Coronary artery (tissue), 2 donors: ENCODE data around the gene WDR74.

ENCODE experiments used
- DNase-seq: peaks from one replicate; pipeline ENCODE4 v3.0.0-alpha.2; 2017; ENCODE audit warnings: low spot score
- H3K27ac ChIP-seq, 2 donors: fragments of 200-600 bp; sonication (generic); one replicate each; pipeline ENCODE4 v1.5.1; 2016 to 2019
- H3K4me3 ChIP-seq: fragments of 200-600 bp; sonication (generic); 2 replicates; pipeline ENCODE4 v1.5.1; 2016; ENCODE audit warnings: mild to moderate bottlenecking, moderate library complexity
- TF ChIP-seq, protein P1 (sequence below): fragments of 200-600 bp; sonication (generic); IDR thresholded peaks from one replicate; pipeline ENCODE4 v1.5.1; 2019; ENCODE audit warnings: antibody characterized with exemption

Gene WDR74

DNA sequence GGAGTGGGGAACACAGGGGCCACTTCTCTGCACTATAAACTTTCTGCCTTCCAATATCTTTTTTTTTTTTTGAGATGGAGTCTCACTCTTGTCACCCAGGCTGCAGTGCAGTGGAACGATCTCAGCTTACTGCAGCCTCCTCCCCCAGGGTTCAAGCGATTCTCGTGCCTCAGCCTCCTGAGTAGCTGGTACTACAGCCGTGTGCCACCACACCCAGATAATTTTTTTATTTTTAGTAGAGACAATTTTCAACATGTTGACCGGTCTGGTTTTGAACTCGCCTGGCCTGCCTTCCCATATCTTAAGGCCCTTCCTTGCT is 43.0 kb upstream of the WDR74 start:
- no peak for DNase-seq
- peak overlapping the region; percentile 97 to 99 for H3K27ac ChIP-seq
- peak overlapping the region; percentile 91 for H3K4me3 ChIP-seq
- TF ChIP-seq, protein P1, sequence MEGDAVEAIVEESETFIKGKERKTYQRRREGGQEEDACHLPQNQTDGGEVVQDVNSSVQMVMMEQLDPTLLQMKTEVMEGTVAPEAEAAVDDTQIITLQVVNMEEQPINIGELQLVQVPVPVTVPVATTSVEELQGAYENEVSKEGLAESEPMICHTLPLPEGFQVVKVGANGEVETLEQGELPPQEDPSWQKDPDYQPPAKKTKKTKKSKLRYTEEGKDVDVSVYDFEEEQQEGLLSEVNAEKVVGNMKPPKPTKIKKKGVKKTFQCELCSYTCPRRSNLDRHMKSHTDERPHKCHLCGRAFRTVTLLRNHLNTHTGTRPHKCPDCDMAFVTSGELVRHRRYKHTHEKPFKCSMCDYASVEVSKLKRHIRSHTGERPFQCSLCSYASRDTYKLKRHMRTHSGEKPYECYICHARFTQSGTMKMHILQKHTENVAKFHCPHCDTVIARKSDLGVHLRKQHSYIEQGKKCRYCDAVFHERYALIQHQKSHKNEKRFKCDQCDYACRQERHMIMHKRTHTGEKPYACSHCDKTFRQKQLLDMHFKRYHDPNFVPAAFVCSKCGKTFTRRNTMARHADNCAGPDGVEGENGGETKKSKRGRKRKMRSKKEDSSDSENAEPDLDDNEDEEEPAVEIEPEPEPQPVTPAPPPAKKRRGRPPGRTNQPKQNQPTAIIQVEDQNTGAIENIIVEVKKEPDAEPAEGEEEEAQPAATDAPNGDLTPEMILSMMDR: no peak

DNA sequence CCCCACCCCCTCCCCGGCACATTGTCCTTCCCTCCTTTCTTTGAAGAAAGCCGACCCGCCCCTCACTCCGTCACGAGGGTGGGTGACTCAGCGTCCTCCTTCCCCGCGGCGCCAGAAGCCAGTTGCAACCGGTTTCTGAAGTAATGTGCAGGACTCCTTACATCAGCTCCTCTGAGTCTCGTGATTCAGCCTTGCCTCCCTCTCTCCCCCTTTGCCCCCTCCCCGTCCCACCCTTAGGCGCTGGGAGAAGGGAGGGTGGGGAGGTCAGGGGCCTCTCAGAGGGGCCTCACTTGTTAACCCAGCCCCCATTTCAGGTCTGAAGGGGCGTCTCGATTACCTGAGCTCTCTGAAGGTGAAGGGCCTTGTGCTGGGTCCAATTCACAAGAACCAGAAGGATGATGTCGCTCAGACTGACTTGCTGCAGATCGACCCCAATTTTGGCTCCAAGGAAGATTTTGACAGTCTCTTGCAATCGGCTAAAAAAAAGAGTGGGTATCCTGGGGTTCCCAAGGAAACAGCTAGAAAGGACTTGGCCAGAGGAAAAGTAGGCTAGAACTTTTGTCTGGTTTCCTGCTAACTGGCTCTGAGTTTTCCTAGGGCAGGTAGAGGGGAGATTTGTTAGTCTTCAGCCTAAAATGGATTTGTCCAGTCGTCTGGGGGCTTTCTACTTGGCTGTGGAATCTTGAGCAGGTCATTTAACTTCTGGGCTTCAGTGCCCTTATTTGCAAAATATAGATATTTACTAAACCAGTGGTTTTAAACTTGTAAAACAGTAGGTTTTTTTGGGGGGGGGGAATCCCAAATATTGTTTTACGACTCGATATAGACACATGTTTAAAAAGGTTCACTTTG is 42.4 kb upstream of the WDR74 start:
- DNase-seq: peak; percentile 99
- peak overlapping the region; percentile 91 for H3K4me3 ChIP-seq
- peak overlapping the region; percentile 97 to 99 for H3K27ac ChIP-seq
- TF ChIP-seq, protein P1: no peak

DNA sequence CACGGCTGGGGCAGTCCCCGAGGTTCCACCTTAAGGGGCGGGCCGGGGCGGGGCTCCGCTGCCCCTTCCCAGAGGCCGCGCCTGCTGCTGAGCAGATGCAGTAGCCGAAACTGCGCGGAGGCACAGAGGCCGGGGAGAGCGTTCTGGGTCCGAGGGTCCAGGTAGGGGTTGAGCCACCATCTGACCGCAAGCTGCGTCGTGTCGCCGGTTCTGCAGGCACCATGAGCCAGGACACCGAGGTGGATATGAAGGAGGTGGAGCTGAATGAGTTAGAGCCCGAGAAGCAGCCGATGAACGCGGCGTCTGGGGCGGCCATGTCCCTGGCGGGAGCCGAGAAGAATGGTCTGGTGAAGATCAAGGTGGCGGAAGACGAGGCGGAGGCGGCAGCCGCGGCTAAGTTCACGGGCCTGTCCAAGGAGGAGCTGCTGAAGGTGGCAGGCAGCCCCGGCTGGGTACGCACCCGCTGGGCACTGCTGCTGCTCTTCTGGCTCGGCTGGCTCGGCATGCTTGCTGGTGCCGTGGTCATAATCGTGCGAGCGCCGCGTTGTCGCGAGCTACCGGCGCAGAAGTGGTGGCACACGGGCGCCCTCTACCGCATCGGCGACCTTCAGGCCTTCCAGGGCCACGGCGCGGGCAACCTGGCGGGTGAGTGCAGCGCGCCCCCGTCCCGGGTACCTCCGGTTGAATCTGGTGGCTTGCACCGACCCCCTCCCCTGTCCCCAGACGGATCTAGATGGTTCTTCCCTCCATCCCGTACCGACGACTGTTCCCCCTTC is 41.6 kb upstream of the WDR74 start, which contains the start of gene SLC3A2:
Gene SLC3A2, plus strand, starts transcription at position 94 of the 776 bp plus-strand sequence. Its CDS starts 128 bp downstream, at position 222.
- Histone ChIP-seq H3K27ac (peak within 1 kb of the TSS; percentile 97 to 99), H3K4me3 (peak within 1 kb of the TSS; percentile 91)
- DNase-seq: no peak
- TF ChIP-seq, protein P1: peak; percentile 51

DNA sequence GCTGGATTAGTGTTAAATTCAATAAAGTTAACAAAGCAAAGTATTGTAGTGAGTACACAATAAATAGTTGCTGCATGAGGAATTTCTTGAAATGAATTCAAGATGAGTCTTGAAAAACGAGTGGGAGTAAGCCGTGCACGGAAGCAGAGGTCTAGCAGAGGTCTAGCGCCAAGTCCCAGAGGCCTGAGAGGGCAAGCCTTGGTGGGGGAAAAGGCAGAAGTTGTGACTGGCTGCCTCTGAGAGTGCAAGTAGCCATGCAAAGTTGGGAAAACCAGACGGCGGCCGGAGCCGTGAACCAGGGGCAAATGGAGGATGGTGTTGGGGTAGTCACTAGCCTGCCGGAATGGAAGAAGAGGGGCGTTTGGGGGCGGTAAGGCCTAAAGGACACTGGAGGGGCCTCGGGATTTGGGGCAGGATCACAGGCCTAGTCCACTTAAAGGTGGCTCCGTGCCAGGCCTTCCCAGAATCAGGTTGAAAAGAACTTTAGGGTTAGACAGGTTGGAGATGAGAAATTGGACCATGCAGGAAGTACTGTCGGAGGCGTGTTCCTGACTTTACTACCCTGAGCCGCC is 40.9 kb upstream of the WDR74 start:
- peak overlapping the region; percentile 97 to 99 for H3K27ac ChIP-seq
- TF ChIP-seq, protein P1: no peak
- DNase-seq: peak; percentile 94
- peak overlapping the region; percentile 91 for H3K4me3 ChIP-seq

DNA sequence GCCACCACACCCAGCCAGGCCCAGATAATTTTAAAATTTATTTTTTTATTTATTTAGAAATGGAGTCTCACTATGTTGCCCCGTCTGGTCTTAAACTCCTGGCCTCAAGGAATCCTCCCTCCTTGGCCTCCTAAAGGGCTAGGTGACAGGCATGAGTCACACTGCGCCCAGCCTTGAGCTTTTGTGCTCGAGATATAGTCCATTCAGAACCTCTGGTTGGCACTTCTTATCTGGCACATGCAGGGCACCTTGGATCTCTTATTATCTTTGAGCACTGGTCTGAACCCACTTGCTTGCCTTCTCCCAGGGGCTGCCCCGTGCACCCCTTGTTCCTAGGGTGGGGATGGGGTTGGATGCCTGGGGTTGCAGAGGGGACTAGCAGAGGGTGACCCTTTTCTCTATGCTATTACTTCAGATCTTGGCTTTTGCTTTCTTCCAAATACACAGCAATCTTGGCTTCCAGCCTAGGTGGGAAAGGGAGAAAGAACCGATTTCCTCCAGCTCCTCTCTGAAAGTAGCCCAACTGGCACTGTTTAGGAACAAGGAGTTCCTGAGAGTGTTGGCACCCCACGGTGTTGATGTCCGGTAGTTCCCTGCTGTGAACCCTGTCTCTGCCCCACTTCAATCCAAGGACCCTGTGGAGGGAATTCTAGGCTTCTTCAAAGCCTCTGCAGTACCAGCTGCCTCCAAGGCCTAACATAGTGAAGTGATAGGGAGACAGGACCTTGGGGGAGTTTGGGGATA is 40.0 kb upstream of the WDR74 start:
- peak overlapping the region; percentile 91 for H3K4me3 ChIP-seq
- TF ChIP-seq, protein P1: no peak
- no peak for DNase-seq
- H3K27ac ChIP-seq: peak overlapping the region; percentile 97 to 99

DNA sequence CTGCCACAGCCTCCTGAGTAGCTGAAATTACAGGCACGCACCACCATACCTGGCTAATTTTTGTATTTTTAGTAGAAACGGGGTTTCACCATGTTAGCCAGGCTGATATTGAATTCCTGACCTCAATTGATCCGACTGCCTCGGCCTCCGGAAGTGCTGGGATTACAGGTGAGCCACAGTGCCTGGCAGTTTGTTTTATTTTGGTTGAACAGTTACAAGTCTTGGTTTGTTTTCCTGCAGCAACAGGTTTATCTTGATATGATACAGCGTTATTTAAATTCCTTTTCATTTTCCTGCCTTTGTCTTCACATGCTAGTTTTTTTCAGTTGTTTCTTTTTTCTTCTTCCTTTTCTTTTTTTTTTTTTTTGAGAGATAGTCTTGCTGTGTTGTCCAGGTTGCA is 37.3 kb upstream of the WDR74 start:
- H3K27ac ChIP-seq: no peak overlapping the region
- TF ChIP-seq, protein P1: no peak
- no peak overlapping the region for H3K4me3 ChIP-seq
- no peak for DNase-seq
